Cardiac ventricle fibroblast (primary cell): Measurements from ENCODE around the gene KCNA1. TPM values are rescaled to one million over a fixed set of nuclear protein-coding genes. Genes with fewer than 3 reads are reported as not detected.

ENCODE experiments used
- total RNA-seq: library from RNA; depleted of rRNA; stranded (reverse); fragments of >200 nt; gene quantifications from 2 replicates; pipeline ENCODE4 v1.2.3, GENCODE V29; 2015

KCNA1 gene
- under 0.01 and 0.29 TPM in 2 replicates for total RNA-seq

DNA sequence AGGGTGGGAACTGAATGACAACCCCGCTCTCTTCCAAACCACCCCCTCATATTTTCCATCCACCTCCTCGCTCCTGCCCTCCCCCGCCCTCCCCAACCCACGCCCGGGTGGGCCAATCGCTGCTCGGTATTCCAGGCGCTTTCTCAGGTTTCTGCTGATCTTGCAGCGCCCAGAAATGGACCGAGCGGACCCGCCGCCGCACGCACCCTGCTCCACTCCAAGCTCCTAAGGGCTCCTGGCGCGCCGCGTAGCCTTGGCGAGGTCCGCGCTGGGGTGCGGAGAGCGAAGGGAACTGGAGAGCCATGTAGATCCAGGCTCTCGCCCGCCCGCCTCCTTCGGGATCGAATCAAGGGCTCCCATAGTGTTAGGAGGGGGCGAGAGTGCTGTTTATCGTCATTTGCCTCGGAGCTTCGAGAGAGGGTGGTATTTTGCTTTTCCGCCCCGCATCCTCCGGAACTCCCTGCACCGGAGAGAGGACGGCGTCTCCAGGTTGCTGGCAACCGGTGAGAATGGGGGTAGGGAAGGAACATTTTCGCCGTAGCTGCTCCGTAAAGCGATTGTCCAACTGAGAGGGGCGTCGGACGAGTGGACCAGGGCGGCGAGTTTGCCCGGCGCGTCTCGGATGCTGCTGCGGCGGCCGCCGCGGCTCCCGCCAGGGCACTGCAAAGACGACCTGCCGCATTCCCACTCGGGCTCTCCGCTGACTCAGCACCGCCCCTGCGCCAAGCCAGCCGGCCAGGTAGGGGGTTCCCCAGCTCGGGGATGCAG is at the start of gene KCNA1:
Gene KCNA1 (plus strand): TSS at position 172 of the 768 bp plus-strand sequence. CDS start 1,474 bp downstream, outside the sequence.

Other genes starting within 250 kb of the KCNA1 start
- gene GALNT8, start 189.5 kb upstream of the KCNA1 start, total RNA-seq = not detected in 2 replicates
- gene KCNA5, start 134.0 kb downstream of the KCNA1 start, total RNA-seq = not detected in 2 replicates